GM18907 (cell line): Measurements from ENCODE around the gene PCYOX1L.
"Not testable (repeated sequence)": the region's sequence is repeated elsewhere in the genome, so short reads cannot be mapped to it uniquely, and the experiment has no call there.

ENCODE experiments used
- ATAC-seq: cut with Tn5 transposase; IDR thresholded peaks from one replicate; pipeline ENCODE4 v1.9.1; 2021; ENCODE audit warnings: mild to moderate bottlenecking, moderate library complexity; ENCODE audit not compliant: unreplicated experiment

PCYOX1L gene

GRCh38 chr5:149383399-149383798 is 25.6 kb downstream of the PCYOX1L start:
- no peak for ATAC-seq

GRCh38 chr5:149386166-149386565 is 28.3 kb downstream of the PCYOX1L start:
- no peak for ATAC-seq

GRCh38 chr5:149387081-149387631 is 29.3 kb downstream of the PCYOX1L start:
- no peak for ATAC-seq

GRCh38 chr5:149387982-149388381 is 30.1 kb downstream of the PCYOX1L start:
- ATAC-seq = no peak

- ATAC-seq = no peak
Measured at GRCh38 chr5:149388498-149389190, 30.8 kb downstream of the PCYOX1L start.

- ATAC-seq = no peak
Measured at GRCh38 chr5:149389552-149390495, 32.0 kb downstream of the PCYOX1L start.

GRCh38 chr5:149391076-149391475 is 33.2 kb downstream of the PCYOX1L start:
- ATAC-seq = not testable (repeated sequence)

- ATAC-seq = no peak
Measured at GRCh38 chr5:149391524-149391923, 33.7 kb downstream of the PCYOX1L start.

GRCh38 chr5:149392718-149393117 is 34.9 kb downstream of the PCYOX1L start:
- no peak for ATAC-seq

- not testable (repeated sequence) for ATAC-seq
Measured at GRCh38 chr5:149394996-149395395, 37.1 kb downstream of the PCYOX1L start.

GRCh38 chr5:149397530-149397929 is 39.7 kb downstream of the PCYOX1L start:
- no peak for ATAC-seq

- not testable (repeated sequence) for ATAC-seq
Measured at GRCh38 chr5:149398747-149399266, 41.0 kb downstream of the PCYOX1L start.

GRCh38 chr5:149399775-149400174 is 41.9 kb downstream of the PCYOX1L start:
- ATAC-seq = no peak

GRCh38 chr5:149400304-149400703 is 42.5 kb downstream of the PCYOX1L start:
- ATAC-seq = no peak

- ATAC-seq = no peak
Measured at GRCh38 chr5:149401051-149401450, 43.2 kb downstream of the PCYOX1L start.

GRCh38 chr5:149402291-149402690 is 44.4 kb downstream of the PCYOX1L start:
- ATAC-seq = no peak

GRCh38 chr5:149403923-149404745 is 46.3 kb downstream of the PCYOX1L start:
- ATAC-seq = no peak

GRCh38 chr5:149404746-149405549 is 47.1 kb downstream of the PCYOX1L start:
- no peak for ATAC-seq

- ATAC-seq = no peak
Measured at GRCh38 chr5:149405550-149406202, 47.8 kb downstream of the PCYOX1L start.
